GM12878 (cell line): ENCODE results near the gene ADGRD1. TPM values are rescaled to one million over a fixed set of nuclear protein-coding genes. Genes with fewer than 3 reads are reported as not detected.

Experiments
- ATAC-seq: fragments of 200-7000 bp; cut with Tn5 transposase; 3 replicates; pipeline ENCODE4 v1.9.1; 2020; ENCODE audit warnings: mild to moderate bottlenecking, moderate library complexity
- BruUV-seq: library from RNA; stranded (reverse); fragments of 400-500 nt; replicated peaks from 2 replicates; lab custom pipeline; 2021; lab: Mats Ljungman, UMichigan
- CTCF ChIA-PET: fragments of 300-600 bp; sonication (Branson Sonifier 250); formaldehyde crosslinking; extraction: SDS; loops from one replicate; lab custom pipeline; 2021; ENCODE audit warnings: inconsistent platforms; lab: Yijun Ruan, JAX
- POLR2A ChIA-PET: fragments of 350-600 bp; formaldehyde crosslinking; extraction: SDS; loops from one replicate; lab custom pipeline; 2021; ENCODE audit warnings: inconsistent platforms; lab: Charles Lee
- RAD21 ChIA-PET: fragments of 300-600 bp; sonication (Branson Sonifier 250); formaldehyde crosslinking; loops from one replicate; lab custom pipeline; 2023; ENCODE audit warnings: antibody characterized with exemption; ENCODE audit not compliant: unreplicated experiment; lab: Charles Lee
- SMC1A ChIA-PET: fragments of 300-600 bp; sonication (Branson Sonifier 250); formaldehyde crosslinking; loops from one replicate; lab custom pipeline; 2023; ENCODE audit not compliant: unreplicated experiment, uncharacterized antibody; lab: Charles Lee
- DNase-seq: peaks from one replicate; pipeline ENCODE4 v3.0.0-alpha.2; 2011; ENCODE audit warnings: low read depth, low spot score
- FAIRE-seq: peaks from 3 replicates; lab custom pipeline; 2011; peaks lifted over from hg19 to GRCh38; lab: Jason Lieb, UNC
- H2AFZ ChIP-seq: 2 replicates; pipeline ENCODE4 v1.6.0; 2011; ENCODE audit warnings: low read depth, low read length, control low read depth; ENCODE audit not compliant: control insufficient read depth
- H3K27ac ChIP-seq: 2 replicates; pipeline ENCODE4 v1.5.1; 2011; ENCODE audit warnings: control low read depth; ENCODE audit not compliant: control insufficient read depth, insufficient read depth
- H3K27me3 ChIP-seq, 2 experiments: replicated peaks in 1 of 2; 2 replicates each; pipeline versions ENCODE4 v1.6.0 to v1.6.1; 2011; ENCODE audit warnings: low read length in 1 of 2; ENCODE audit not compliant: control insufficient read depth in 2 of 2, insufficient read depth in 2 of 2
- H3K36me3 ChIP-seq, 2 experiments: 2 replicates each; pipeline ENCODE4 v1.5.1; 2011; ENCODE audit warnings: low read length in 1 of 2; ENCODE audit not compliant: control insufficient read depth in 2 of 2, insufficient read depth in 2 of 2
- H3K4me1 ChIP-seq: 2 replicates; pipeline ENCODE4 v1.6.1; 2011; ENCODE audit warnings: mild to moderate bottlenecking, low read length, moderate library complexity, mixed read lengths; ENCODE audit not compliant: control insufficient read depth, insufficient read depth
- H3K4me2 ChIP-seq: 2 replicates; pipeline ENCODE4 v1.6.0; 2011; ENCODE audit warnings: control low read depth; ENCODE audit not compliant: control insufficient read depth, insufficient read depth
- H3K4me3 ChIP-seq: fragments of 200-600 bp; sonication (generic); 2 replicates; pipeline ENCODE4 v1.5.1; 2016
- H3K79me2 ChIP-seq: 2 replicates; pipeline ENCODE4 v1.6.0; 2011; ENCODE audit warnings: low read length; ENCODE audit not compliant: control insufficient read depth, insufficient read depth
- H3K9ac ChIP-seq: 2 replicates; pipeline ENCODE4 v1.8.0; 2011; ENCODE audit warnings: low read length, control low read depth, mixed read lengths; ENCODE audit not compliant: control insufficient read depth, insufficient read depth
- H3K9me3 ChIP-seq: replicated peaks from 3 replicates; pipeline ENCODE4 v1.5.1; 2011; ENCODE audit warnings: mild to moderate bottlenecking, low read length; ENCODE audit not compliant: control insufficient read depth, insufficient read depth
- H4K20me1 ChIP-seq: 2 replicates; pipeline ENCODE4 v1.6.0; 2011; ENCODE audit not compliant: control insufficient read depth, insufficient read depth
- KLF5 ChIP-seq: fragments of 450-650 bp; IDR thresholded peaks from 2 replicates; pipeline ENCODE4 v1.6.1; 2014; ENCODE audit warnings: mild to moderate bottlenecking; ENCODE audit not compliant: partially characterized antibody
- RAD51 ChIP-seq: fragments of 450-650 bp; IDR thresholded peaks from 2 replicates; pipeline ENCODE4 v1.6.1; 2016; ENCODE audit warnings: moderate library complexity, mild to moderate bottlenecking, inconsistent platforms
- RCOR1 ChIP-seq: conservative IDR thresholded peaks from 2 replicates; pipeline ENCODE4 v1.6.1; 2012; ENCODE audit warnings: low read depth, low read length, improper control_type of control experiment
- SPI1 ChIP-seq: IDR thresholded peaks from 2 replicates; pipeline ENCODE4 v1.6.1; 2011; ENCODE audit warnings: low read depth, mild to moderate bottlenecking, low read length, moderate library complexity, borderline replicate concordance; ENCODE audit not compliant: insufficient read depth
- SUPT20H ChIP-seq: IDR thresholded peaks from 2 replicates; pipeline ENCODE4 v1.6.1; 2011; ENCODE audit warnings: low read depth, mild to moderate bottlenecking, low read length, moderate library complexity, borderline replicate concordance; ENCODE audit not compliant: control insufficient read depth
- ZNF217 ChIP-seq: fragments of 450-650 bp; IDR thresholded peaks from 2 replicates; pipeline ENCODE4 v1.6.1; 2017; ENCODE audit warnings: antibody characterized with exemption, mild to moderate bottlenecking
- WGBS: methylation state at CpG from one replicate; pipeline ENCODE4 v1.1.6; 2016; ENCODE audit warnings: low lambda C conversion rate; ENCODE audit not compliant: insufficient replicate concordance, insufficient coverage; ENCODE audit errors: missing lambda C conversion rate; 5-methylcytosine and 5-hydroxymethylcytosine counted together
- in situ Hi-C: fragments of 300-500 bp; cut with MboI; formaldehyde crosslinking; loops from 9 replicates; pipeline ENCODE4 v1.14.3; 2018; ENCODE audit warnings: mixed read lengths
- intact Hi-C: fragments of 100-400 bp; cut with micrococcal nuclease; formaldehyde crosslinking; loops from one replicate; pipeline ENCODE4 v1.14.2; 2022; ENCODE audit not compliant: unreplicated experiment
- polyA plus RNA-seq, 11 experiments: library from polyadenylated mRNA; depleted of rRNA in 4 of 11; unstranded in 6 of 11; stranded (reverse) in 5 of 11; fragments of >200 nt; fragmentation: Nextera tagmentation in 4 of 11; fragmentation: Illumina TruSeq in 1 of 11; extraction: Ambion mirVana in 4 of 11; extraction: Trizol in 1 of 11; gene quantifications; 1 replicate in 1 of 11; 2 replicates in 10 of 11; pipeline versions ENCODE4 v1.2.1 to v1.2.3, GENCODE V29; 2011 to 2016; ENCODE audit warnings: inconsistent platforms in 2 of 11, missing spikeins in 2 of 11, low read depth in 1 of 11
- total RNA-seq, 4 experiments: library from RNA; depleted of rRNA in 3 of 4; stranded (reverse); fragments of >200 nt in 3 of 4; fragmentation: Illumina TruSeq in 1 of 4; extraction: Trizol in 1 of 4; gene quantifications; 2 replicates each; pipeline versions ENCODE4 v1.2.1 to v1.2.3, GENCODE V29; 2013 to 2021
- TF ChIP-seq, protein P1 (sequence below): fragments of 450-650 bp; IDR thresholded peaks from 2 replicates; pipeline ENCODE4 v1.6.1; 2017; ENCODE audit warnings: low read depth, mild to moderate bottlenecking, moderate library complexity
- TF ChIP-seq, protein P2 (sequence below): fragments of 450-650 bp; IDR thresholded peaks from 2 replicates; pipeline ENCODE4 v1.6.1; 2016; ENCODE audit warnings: mild to moderate bottlenecking, moderate library complexity, borderline replicate concordance

The ADGRD1 gene
- total and polyA plus RNA-seq, 10 of the 15 experiments (the other 5 are each of a cell fraction or from before 2014, with no cell fraction given) = 0.15 to 12.7 (median 1.2) TPM

DNA sequence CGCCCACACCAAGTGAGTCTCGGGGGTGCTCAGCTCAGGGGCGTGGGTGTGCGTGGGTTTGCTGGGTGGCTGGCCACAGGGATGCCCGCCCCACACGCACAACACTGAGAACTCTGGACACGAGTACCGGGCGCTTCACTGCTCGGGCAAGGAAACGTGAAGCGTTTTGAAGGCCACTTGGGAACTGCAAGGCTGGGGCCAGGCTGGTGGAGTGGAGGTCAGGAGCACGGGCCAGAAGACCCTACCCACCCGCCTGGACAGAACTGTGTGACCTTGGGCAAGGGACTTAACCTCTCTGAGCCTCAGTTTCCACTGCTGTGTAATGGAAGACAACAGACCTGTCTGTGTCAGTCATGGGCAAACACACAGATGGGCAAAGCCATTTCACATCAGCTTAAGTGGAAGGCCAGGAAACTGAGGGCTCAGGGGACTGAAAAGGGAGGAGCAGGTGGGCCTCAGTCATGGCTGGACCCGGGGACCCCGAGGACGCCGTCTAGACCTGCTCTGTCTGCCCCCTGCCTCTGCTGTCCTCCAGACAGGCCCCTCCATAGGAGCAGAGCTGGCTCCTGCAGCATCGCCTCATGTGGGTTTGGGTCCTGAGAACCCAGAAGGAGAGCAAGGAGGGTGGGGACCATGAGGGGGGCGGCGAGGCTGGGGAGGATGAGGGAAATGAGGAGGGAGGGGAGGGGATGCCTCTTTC is 52.5 kb downstream of the ADGRD1 start:
- Histone ChIP-seq H3K9me3 (no peaks in the 10 kb centered on the region), H2AFZ (no peak overlapping the region), H3K27ac (no peak overlapping the region), H3K4me1 (peaks cover 14% of the 10 kb centered on the region), H3K27me3 (no peaks in the 10 kb centered on the region), H3K79me2 (no peaks in the 10 kb centered on the region), H3K4me3 (no peak overlapping the region), H3K9ac (no peak overlapping the region), H3K4me2 (no peak overlapping the region), H4K20me1 (no peaks in the 10 kb centered on the region), H3K36me3 (no peaks in the 10 kb centered on the region)
- DNase-seq = no peak
- no TSS peak for BruUV-seq
- SMC1A ChIA-PET = no interaction called here
- intact Hi-C loops (no loop called here), in situ Hi-C loops (no loop called here)
- RAD21 ChIA-PET = no interaction called here
- POLR2A ChIA-PET = no interaction called here
- no peak for ATAC-seq
- CTCF ChIA-PET = interaction anchor here (1.0 kb wide), 1 partner anchor 90 kb away, joined by 4 read pairs; no protein-coding TSS in a partner anchor
- no peak for FAIRE-seq
- TF ChIP-seq SPI1 = no peak
- TF ChIP-seq, protein P1, sequence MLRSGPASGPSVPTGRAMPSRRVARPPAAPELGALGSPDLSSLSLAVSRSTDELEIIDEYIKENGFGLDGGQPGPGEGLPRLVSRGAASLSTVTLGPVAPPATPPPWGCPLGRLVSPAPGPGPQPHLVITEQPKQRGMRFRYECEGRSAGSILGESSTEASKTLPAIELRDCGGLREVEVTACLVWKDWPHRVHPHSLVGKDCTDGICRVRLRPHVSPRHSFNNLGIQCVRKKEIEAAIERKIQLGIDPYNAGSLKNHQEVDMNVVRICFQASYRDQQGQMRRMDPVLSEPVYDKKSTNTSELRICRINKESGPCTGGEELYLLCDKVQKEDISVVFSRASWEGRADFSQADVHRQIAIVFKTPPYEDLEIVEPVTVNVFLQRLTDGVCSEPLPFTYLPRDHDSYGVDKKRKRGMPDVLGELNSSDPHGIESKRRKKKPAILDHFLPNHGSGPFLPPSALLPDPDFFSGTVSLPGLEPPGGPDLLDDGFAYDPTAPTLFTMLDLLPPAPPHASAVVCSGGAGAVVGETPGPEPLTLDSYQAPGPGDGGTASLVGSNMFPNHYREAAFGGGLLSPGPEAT = no peak
- no peak for TF ChIP-seq SUPT20H
- TF ChIP-seq ZNF217 = no peak
- TF ChIP-seq, protein P2, sequence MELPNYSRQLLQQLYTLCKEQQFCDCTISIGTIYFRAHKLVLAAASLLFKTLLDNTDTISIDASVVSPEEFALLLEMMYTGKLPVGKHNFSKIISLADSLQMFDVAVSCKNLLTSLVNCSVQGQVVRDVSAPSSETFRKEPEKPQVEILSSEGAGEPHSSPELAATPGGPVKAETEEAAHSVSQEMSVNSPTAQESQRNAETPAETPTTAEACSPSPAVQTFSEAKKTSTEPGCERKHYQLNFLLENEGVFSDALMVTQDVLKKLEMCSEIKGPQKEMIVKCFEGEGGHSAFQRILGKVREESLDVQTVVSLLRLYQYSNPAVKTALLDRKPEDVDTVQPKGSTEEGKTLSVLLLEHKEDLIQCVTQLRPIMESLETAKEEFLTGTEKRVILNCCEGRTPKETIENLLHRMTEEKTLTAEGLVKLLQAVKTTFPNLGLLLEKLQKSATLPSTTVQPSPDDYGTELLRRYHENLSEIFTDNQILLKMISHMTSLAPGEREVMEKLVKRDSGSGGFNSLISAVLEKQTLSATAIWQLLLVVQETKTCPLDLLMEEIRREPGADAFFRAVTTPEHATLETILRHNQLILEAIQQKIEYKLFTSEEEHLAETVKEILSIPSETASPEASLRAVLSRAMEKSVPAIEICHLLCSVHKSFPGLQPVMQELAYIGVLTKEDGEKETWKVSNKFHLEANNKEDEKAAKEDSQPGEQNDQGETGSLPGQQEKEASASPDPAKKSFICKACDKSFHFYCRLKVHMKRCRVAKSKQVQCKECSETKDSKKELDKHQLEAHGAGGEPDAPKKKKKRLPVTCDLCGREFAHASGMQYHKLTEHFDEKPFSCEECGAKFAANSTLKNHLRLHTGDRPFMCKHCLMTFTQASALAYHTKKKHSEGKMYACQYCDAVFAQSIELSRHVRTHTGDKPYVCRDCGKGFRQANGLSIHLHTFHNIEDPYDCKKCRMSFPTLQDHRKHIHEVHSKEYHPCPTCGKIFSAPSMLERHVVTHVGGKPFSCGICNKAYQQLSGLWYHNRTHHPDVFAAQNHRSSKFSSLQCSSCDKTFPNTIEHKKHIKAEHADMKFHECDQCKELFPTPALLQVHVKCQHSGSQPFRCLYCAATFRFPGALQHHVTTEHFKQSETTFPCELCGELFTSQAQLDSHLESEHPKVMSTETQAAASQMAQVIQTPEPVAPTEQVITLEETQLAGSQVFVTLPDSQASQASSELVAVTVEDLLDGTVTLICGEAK = no peak
- TF ChIP-seq RCOR1 = no peak
- TF ChIP-seq RAD51 = no peak
- no peak for TF ChIP-seq KLF5
- TF ChIP-seq, all 136 proteins: peak for 0
- WGBS = 56% methylated on average over 19 of the region's 21 CpGs
